GM21619 (cell line): ENCODE measurements around the gene SOS2.

ENCODE experiments used
- ATAC-seq: cut with Tn5 transposase; IDR thresholded peaks from one replicate; pipeline ENCODE4 v1.9.1; 2021; ENCODE audit not compliant: unreplicated experiment

SOS2 gene

GRCh38 chr14:50116966-50117365 is 114.4 kb downstream of the SOS2 start:
- no peak for ATAC-seq

GRCh38 chr14:50116181-50116956 is 115.0 kb downstream of the SOS2 start, which contains the start of gene VCPKMT:
VCPKMT (minus strand) TSS chr14:50116572; CDS start chr14:50116552, 20 bp downstream.
- peak; percentile 96 for ATAC-seq

- no peak for ATAC-seq
Measured at GRCh38 chr14:50113381-50114035, 117.9 kb downstream of the SOS2 start.

GRCh38 chr14:50110323-50111037 is 120.9 kb downstream of the SOS2 start:
- no peak for ATAC-seq

- no peak for ATAC-seq
Measured at GRCh38 chr14:50109342-50109741, 122.0 kb downstream of the SOS2 start.

GRCh38 chr14:50107850-50108249 is 123.5 kb downstream of the SOS2 start:
- ATAC-seq: no peak

GRCh38 chr14:50106178-50106577 is 125.2 kb downstream of the SOS2 start:
- no peak for ATAC-seq

- no peak for ATAC-seq
Measured at GRCh38 chr14:50103558-50103957, 127.8 kb downstream of the SOS2 start.

GRCh38 chr14:50101417-50101816 is 130.0 kb downstream of the SOS2 start:
- no peak for ATAC-seq

GRCh38 chr14:50100805-50101204 is 130.6 kb downstream of the SOS2 start:
- no peak for ATAC-seq

- no peak for ATAC-seq
Measured at GRCh38 chr14:50099335-50099734, 132.0 kb downstream of the SOS2 start.

GRCh38 chr14:50095895-50096294 is 135.5 kb downstream of the SOS2 start:
- no peak for ATAC-seq

GRCh38 chr14:50094056-50094755 is 137.2 kb downstream of the SOS2 start:
- ATAC-seq: no peak

- no peak for ATAC-seq
Measured at GRCh38 chr14:50093496-50093895, 137.9 kb downstream of the SOS2 start.

GRCh38 chr14:50092006-50092555 is 139.3 kb downstream of the SOS2 start:
- no peak for ATAC-seq

GRCh38 chr14:50091240-50091913 is 140.0 kb downstream of the SOS2 start:
- ATAC-seq: no peak

GRCh38 chr14:50089208-50089607 is 142.2 kb downstream of the SOS2 start:
- ATAC-seq: no peak

- no peak for ATAC-seq
Measured at GRCh38 chr14:50088731-50089130, 142.6 kb downstream of the SOS2 start.

- no peak for ATAC-seq
Measured at GRCh38 chr14:50088117-50088515, 143.3 kb downstream of the SOS2 start.

- ATAC-seq: no peak
Measured at GRCh38 chr14:50087341-50088116, 143.8 kb downstream of the SOS2 start.
